H1 (cell line): Measurements from ENCODE around the gene AOPEP. TPM values are rescaled to one million over a fixed set of nuclear protein-coding genes. Genes with fewer than 3 reads are reported as not detected.

Source experiments
- TAF7 ChIP-seq: optimal IDR thresholded peaks from 2 replicates; pipeline ENCODE3; 2011; ENCODE audit warnings: low read depth, mild to moderate bottlenecking, inconsistent platforms, low read length, moderate library complexity, borderline replicate concordance
- polyA plus RNA-seq, 7 experiments: library from polyadenylated mRNA; depleted of rRNA in 3 of 7; stranded (reverse) in 5 of 7; unstranded in 2 of 7; fragments of >200 nt in 5 of 7; fragments of 200-250 nt in 2 of 7; gene quantifications; 1 replicate in 5 of 7; 2 replicates in 1 of 7; 4 replicates in 1 of 7; pipeline versions ENCODE4 v1.2.1 to v1.2.3, GENCODE V29; 2011 to 2013; ENCODE audit warnings: missing spikeins in 2 of 7, mixed read lengths in 2 of 7
- total RNA-seq: library from RNA; stranded (reverse); fragmentation: NEBNext Ultra II Directional; extraction: Animal tissue kit (Norgen Biotek cat#: 25700); gene quantifications from 2 replicates; pipeline ENCODE4 v1.2.1, GENCODE V29; 2021

Gene AOPEP
- total and polyA plus RNA-seq, 2 of the 8 experiments (the other 6 are each of a cell fraction or from before 2014, with no cell fraction given): 6.1 to 14.3 TPM

DNA sequence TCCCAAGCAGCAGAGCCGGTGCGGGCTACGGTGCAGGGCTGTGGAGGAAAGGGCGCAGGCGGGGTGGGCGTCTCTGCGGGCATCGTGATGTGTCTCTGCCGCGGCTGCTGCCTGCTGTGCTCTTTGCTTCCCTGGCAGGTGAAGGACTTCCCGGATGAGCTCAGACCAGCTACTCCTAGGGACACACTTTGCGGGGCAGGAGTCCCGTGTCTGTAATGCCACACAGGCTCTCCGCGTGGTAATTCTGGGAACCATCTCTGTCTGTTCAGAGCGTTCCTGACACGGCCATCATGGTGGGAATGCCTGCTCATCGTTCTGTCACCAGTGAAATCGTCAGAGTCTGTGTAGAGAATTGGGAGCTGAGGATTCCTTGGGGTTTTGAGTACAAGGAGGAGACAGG lies 355.5 kb downstream of the AOPEP start (continued):
- TF ChIP-seq TAF7: no peak
